ENCODE measurements around the gene EPS8. TPM values are rescaled to one million over a fixed set of nuclear protein-coding genes. Genes with fewer than 3 reads are reported as not detected.

EPS8 gene
- polyA plus RNA-seq, 1 donor (not counting 4 experiments of a cell fraction or from before 2014, with no cell fraction given): 4.0 TPM

DNA sequence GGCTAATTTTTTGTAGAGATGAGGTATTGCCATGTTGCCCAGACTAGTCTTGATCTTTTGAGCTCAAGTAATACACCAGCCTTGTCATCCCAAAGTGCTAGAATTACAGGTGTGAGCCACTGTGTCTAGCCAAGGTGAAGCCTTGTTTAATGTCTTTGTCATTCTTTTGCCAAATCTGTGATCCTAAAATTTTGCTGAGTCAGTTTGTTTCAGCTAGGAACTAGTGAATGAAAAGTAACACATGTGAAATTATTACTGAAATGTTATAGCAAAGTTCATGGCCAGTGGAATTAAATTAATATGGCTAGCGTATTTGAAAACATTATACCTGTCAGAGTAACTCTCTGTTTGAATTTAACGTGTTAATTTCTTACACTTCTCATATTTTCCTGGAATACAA, 26.5 kb upstream of the EPS8 start:
- dilution Hi-C loops (cut with MboI; ENCODE audit: extremely low pct_ligation_motif_present, low sequenced_read_pairs): no loop called here
- no peak overlapping the region for H3K9ac ChIP-seq (ENCODE audit: control insufficient read depth, extremely low read depth, insufficient read depth, low read length)
- H4K20me1 ChIP-seq (ENCODE audit: control insufficient read depth, extremely low read depth, insufficient read depth, low read length): no peaks in the 10 kb centered on the region
- no peak overlapping the region for H2AFZ ChIP-seq (ENCODE audit: control insufficient read depth, low read length)
- H3K27me3 ChIP-seq (ENCODE audit: control insufficient read depth, extremely low read depth, insufficient read depth, low read length): no peaks in the 10 kb centered on the region
- no peak overlapping the region for H3K27ac ChIP-seq (ENCODE audit: control insufficient read depth, insufficient read depth, low read length)
- no peaks in the 10 kb centered on the region for H3K9me3 ChIP-seq (ENCODE audit: control insufficient read depth, low read depth, low read length)
- TF ChIP-seq EZH2 (IDR thresholded peaks at IDR 0.05; ENCODE audit: low read length): no peak
- TF ChIP-seq CTCF (optimal IDR thresholded peaks at IDR 0.05 in 1 of 3, IDR thresholded peaks at IDR 0.05 in 1 of 3, conservative IDR thresholded peaks at IDR 0.05 in 1 of 3; ENCODE audit: extremely low read depth in 1 of 3, insufficient read depth in 2 of 3, low read length in 3 of 3): no peak
- no peak overlapping the region for H3K4me2 ChIP-seq (ENCODE audit: control insufficient read depth, extremely low read depth, insufficient read depth, low read depth, low read length)
- no peak overlapping the region for H3K4me3 ChIP-seq (ENCODE audit: control insufficient read depth in 2 of 3, extremely low read depth in 1 of 3, insufficient read depth in 2 of 3, low read depth in 1 of 3, low read length in 3 of 3)
- no peaks in the 10 kb centered on the region for H3K9me1 ChIP-seq (ENCODE audit: control insufficient read depth, extremely low read depth, insufficient read depth, low read length)
- H3K36me3 ChIP-seq (ENCODE audit: control insufficient read depth in 2 of 2, extremely low read depth in 1 of 2, insufficient read depth in 2 of 2, low read length in 2 of 2): no peaks in the 10 kb centered on the region
- DNase-seq (ENCODE audit: low read depth, low spot score): no peak
- no peaks in the 10 kb centered on the region for H3K79me2 ChIP-seq (ENCODE audit: control insufficient read depth, insufficient read depth, low read length)
- no peak for FAIRE-seq
- H3K4me1 ChIP-seq (ENCODE audit: control insufficient read depth, extremely low read depth, insufficient read depth, low read length): no peaks in the 10 kb centered on the region

- no peaks in the 10 kb centered on the region for H3K79me2 ChIP-seq (ENCODE audit: control insufficient read depth, insufficient read depth, low read length)
- no peaks in the 10 kb centered on the region for H3K4me1 ChIP-seq (ENCODE audit: control insufficient read depth, extremely low read depth, insufficient read depth, low read length)
- H3K4me2 ChIP-seq (ENCODE audit: control insufficient read depth, extremely low read depth, insufficient read depth, low read depth, low read length): no peak overlapping the region
- H3K27me3 ChIP-seq (ENCODE audit: control insufficient read depth, extremely low read depth, insufficient read depth, low read length): no peaks in the 10 kb centered on the region
- no peak overlapping the region for H2AFZ ChIP-seq (ENCODE audit: control insufficient read depth, low read length)
- dilution Hi-C loops (cut with MboI; ENCODE audit: extremely low pct_ligation_motif_present, low sequenced_read_pairs): no loop called here
- no peak for TF ChIP-seq CTCF (optimal IDR thresholded peaks at IDR 0.05 in 1 of 3, IDR thresholded peaks at IDR 0.05 in 1 of 3, conservative IDR thresholded peaks at IDR 0.05 in 1 of 3; ENCODE audit: extremely low read depth in 1 of 3, insufficient read depth in 2 of 3, low read length in 3 of 3)
- no peak for TF ChIP-seq EZH2 (IDR thresholded peaks at IDR 0.05; ENCODE audit: low read length)
- no peak overlapping the region for H3K9ac ChIP-seq (ENCODE audit: control insufficient read depth, extremely low read depth, insufficient read depth, low read length)
- FAIRE-seq (no peak), DNase-seq (ENCODE audit: low read depth, low spot score) (no peak)
- no peaks in the 10 kb centered on the region for H3K9me3 ChIP-seq (ENCODE audit: control insufficient read depth, low read depth, low read length)
- H3K9me1 ChIP-seq (ENCODE audit: control insufficient read depth, extremely low read depth, insufficient read depth, low read length): no peaks in the 10 kb centered on the region
- H3K36me3 ChIP-seq (ENCODE audit: control insufficient read depth in 2 of 2, extremely low read depth in 1 of 2, insufficient read depth in 2 of 2, low read length in 2 of 2): no peaks in the 10 kb centered on the region
- no peaks in the 10 kb centered on the region for H4K20me1 ChIP-seq (ENCODE audit: control insufficient read depth, extremely low read depth, insufficient read depth, low read length)
- H3K27ac ChIP-seq (ENCODE audit: control insufficient read depth, insufficient read depth, low read length): no peak overlapping the region
- H3K4me3 ChIP-seq (ENCODE audit: control insufficient read depth in 2 of 3, extremely low read depth in 1 of 3, insufficient read depth in 2 of 3, low read depth in 1 of 3, low read length in 3 of 3): no peak overlapping the region
These were observed 22.3 kb upstream of the EPS8 start for GRCh38 chr12:15811214-15812127.
